CD4-positive, CD25-positive, alpha-beta regulatory T cell (primary cell): ENCODE results near the gene MYL12A. TPM values are rescaled to one million over a fixed set of nuclear protein-coding genes. Genes with fewer than 3 reads are reported as not detected.
"Not testable (repeated sequence)": the region's sequence is repeated elsewhere in the genome, so short reads cannot be mapped to it uniquely, and the experiment has no call there.

Experiments used
- ATAC-seq, 2 donors: fragments of 150-1000 bp; cut with Tn5 transposase; one replicate each; pipeline ENCODE4 v1.10.0; 2021; ENCODE audit warnings: low read depth in 2 of 2, moderate number of reproducible peaks in 2 of 2, moderate library complexity in 1 of 2
- DNase-seq, 3 donors: peaks; one replicate each; pipeline versions ENCODE4 v3.0.0 to v3.0.0-alpha.2; 2012 to 2022; ENCODE audit warnings: mixed read lengths in 1 of 3
- H3K27ac ChIP-seq: one replicate; pipeline ENCODE4 v1.7.0; 2013; ENCODE audit warnings: mild to moderate bottlenecking, low read length; ENCODE audit not compliant: insufficient read depth, poor library complexity, severe bottlenecking
- H3K27me3 ChIP-seq: one replicate; pipeline ENCODE4 v1.7.0; 2013; ENCODE audit warnings: low read length; ENCODE audit not compliant: control insufficient read depth, insufficient read depth
- H3K36me3 ChIP-seq: one replicate; pipeline ENCODE4 v1.7.0; 2013; ENCODE audit warnings: mild to moderate bottlenecking, low read length, moderate library complexity; ENCODE audit not compliant: control insufficient read depth, insufficient read depth
- H3K4me1 ChIP-seq: 2 replicates; pipeline ENCODE4 v1.7.0; 2013; ENCODE audit warnings: mild to moderate bottlenecking, low read length; ENCODE audit not compliant: insufficient read depth, control insufficient read depth, poor library complexity, severe bottlenecking
- H3K4me3 ChIP-seq: one replicate; pipeline ENCODE4 v1.7.0; 2013; ENCODE audit warnings: low read depth, mild to moderate bottlenecking, low read length, moderate library complexity
- H3K9me3 ChIP-seq, 2 experiments: 1 replicate in 1 of 2; 2 replicates in 1 of 2; pipeline ENCODE4 v1.7.0; 2013; ENCODE audit warnings: low read length in 2 of 2, mild to moderate bottlenecking in 1 of 2, moderate library complexity in 1 of 2; ENCODE audit not compliant: control insufficient read depth in 2 of 2
- H3K27ac Mint-ChIP-seq, 3 donors: one replicate each; pipeline ENCODE4 v1.8.0; 2020 to 2022; ENCODE audit warnings: mild to moderate bottlenecking in 3 of 3, mixed read lengths in 3 of 3, moderate library complexity in 2 of 3
- H3K27me3 Mint-ChIP-seq: one replicate; pipeline ENCODE4 v1.8.0; 2022; ENCODE audit warnings: mild to moderate bottlenecking, mixed read lengths
- H3K36me3 Mint-ChIP-seq: one replicate; pipeline ENCODE4 v1.8.0; 2020; ENCODE audit warnings: mixed read lengths
- H3K4me1 Mint-ChIP-seq, 4 donors: one replicate each; pipeline ENCODE4 v1.8.0; 2020 to 2022; ENCODE audit warnings: mixed read lengths in 4 of 4, mild to moderate bottlenecking in 1 of 4
- H3K4me3 Mint-ChIP-seq, 4 donors: one replicate each; pipeline ENCODE4 v1.8.0; 2020 to 2022; ENCODE audit warnings: mild to moderate bottlenecking in 4 of 4, mixed read lengths in 4 of 4, moderate library complexity in 3 of 4
- H3K9me3 Mint-ChIP-seq, 7 donors: one replicate each; pipeline ENCODE4 v1.8.0; 2020 to 2022; ENCODE audit warnings: mixed read lengths in 7 of 7, mild to moderate bottlenecking in 3 of 7, moderate library complexity in 2 of 7
- polyA plus RNA-seq, 4 donors: library from polyadenylated mRNA; unstranded; fragments of 300-500 nt; fragmentation: Illumina TruSeq; gene quantifications; one replicate each; pipeline ENCODE4 v1.2.3, GENCODE V29; 2021
- total RNA-seq: library from RNA; stranded (reverse); gene quantifications from one replicate; pipeline ENCODE4 v1.2.3, GENCODE V29; 2022

Gene MYL12A
- total RNA-seq (382 TPM), polyA plus RNA-seq (1,000 to 10,000 TPM; 2,262 to 2,381 (median 2,361) TPM)

DNA sequence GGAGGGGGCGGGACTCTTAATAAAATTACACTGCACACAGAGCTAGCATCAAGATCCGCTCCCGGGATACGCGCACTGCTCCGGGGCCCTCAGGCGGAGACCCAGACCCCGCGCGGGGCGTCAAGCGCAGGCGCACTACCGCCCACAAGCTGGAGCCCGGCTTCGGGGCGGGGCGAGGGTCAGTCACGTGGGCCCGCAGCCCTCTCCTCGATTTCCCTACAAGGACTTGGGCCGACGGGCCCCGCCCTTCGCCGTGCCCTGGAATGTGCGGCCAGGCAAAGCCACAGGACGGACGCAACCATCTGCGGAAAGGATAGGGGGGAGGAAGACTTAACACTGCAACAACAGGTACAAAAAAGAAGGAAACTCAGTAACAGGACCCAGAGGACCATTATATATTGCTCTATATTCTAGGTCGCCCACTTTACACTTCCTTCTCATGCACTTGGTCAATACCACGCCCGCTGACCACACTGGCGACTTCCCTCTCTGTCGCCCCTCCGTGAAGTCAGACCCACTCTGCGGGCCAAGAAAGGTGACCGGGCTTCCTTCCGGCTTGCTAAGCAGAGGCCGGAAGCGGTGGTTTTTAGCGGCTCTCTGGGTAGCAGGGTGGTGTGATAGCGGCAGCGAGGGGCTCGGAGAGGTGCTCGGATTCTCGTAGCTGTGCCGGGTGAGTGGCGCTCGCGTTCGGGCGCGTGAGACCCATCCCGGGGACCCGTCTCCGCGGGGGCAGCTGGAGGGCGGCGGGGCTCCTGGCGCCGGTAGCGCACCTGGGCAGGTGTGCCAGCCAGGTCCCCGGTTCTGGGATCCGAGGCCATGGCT, at the start of gene MYL12A:
Gene MYL12A (plus strand): TSS at position 562 of the 822 bp plus-strand sequence. CDS start 5,447 bp downstream, outside the sequence.
- ATAC-seq (peak; percentile 75), DNase-seq (peak; percentile 85 to 99 (median 86))
- peaks cover 7% of the 10 kb centered on the region for H3K36me3 ChIP-seq
- H3K27ac ChIP-seq: peak within 1 kb of the TSS; percentile 88
- Mint-ChIP-seq H3K4me1 (peaks cover 25 to 58% (median 36%) of the 10 kb centered on the region in 4 donors), H3K27me3 (no peaks in the 10 kb centered on the region), H3K36me3 (peaks cover 12% of the 10 kb centered on the region), H3K9me3 (peaks cover 0 to under 1% (median 0%) of the 10 kb centered on the region in 7 donors), H3K4me3 (peak within 1 kb of the TSS; percentile 94 to 99 (median 98)), H3K27ac (peak within 1 kb of the TSS; percentile 62 to 98 (median 94))
- H3K4me1 ChIP-seq: peaks cover 58% of the 10 kb centered on the region
- peak within 1 kb of the TSS; percentile 99 for H3K4me3 ChIP-seq
- H3K27me3 ChIP-seq: no peaks in the 10 kb centered on the region
- no peaks in the 10 kb centered on the region for H3K9me3 ChIP-seq

DNA sequence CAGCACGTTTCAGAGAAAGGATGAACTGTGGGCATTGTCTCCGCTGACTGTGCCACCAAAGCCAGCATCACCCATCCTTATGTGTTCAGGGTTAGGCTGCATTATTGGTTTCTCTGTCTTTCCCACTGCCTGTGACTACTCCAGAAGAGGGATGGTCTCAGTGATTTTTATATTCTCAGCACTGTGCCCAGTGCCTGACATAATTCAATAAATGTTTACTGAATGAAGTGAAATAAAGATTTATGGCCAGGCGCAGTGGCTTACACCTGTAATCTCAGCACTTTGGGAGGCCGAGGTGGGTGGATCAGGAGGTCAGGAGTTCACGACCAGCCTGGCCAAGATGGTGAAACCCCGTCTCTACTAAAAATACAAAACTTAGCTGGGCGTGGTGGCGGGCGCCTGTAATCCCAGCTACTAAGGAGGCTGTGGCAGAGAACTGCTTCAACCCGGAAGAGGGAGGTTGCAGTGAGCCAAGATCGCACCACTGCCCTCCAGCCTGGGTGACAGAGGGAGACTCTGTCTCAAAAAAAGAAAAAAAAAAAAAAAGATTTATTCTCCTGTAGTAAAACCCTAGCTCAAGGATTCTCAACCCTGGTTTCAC, 49.2 kb upstream of the MYL12A start:
- not testable (repeated sequence) for H3K27ac Mint-ChIP-seq, H3K4me1 Mint-ChIP-seq, ATAC-seq, H3K4me1 ChIP-seq, H3K27me3 ChIP-seq, H3K4me3 ChIP-seq, H3K27ac ChIP-seq, H3K4me3 Mint-ChIP-seq, H3K9me3 Mint-ChIP-seq, H3K36me3 Mint-ChIP-seq, DNase-seq, H3K36me3 ChIP-seq
- peaks cover 8 to 12% of the 10 kb centered on the region in 2 experiments for H3K9me3 ChIP-seq
- H3K27me3 Mint-ChIP-seq: peaks cover 27% of the 10 kb centered on the region

DNA sequence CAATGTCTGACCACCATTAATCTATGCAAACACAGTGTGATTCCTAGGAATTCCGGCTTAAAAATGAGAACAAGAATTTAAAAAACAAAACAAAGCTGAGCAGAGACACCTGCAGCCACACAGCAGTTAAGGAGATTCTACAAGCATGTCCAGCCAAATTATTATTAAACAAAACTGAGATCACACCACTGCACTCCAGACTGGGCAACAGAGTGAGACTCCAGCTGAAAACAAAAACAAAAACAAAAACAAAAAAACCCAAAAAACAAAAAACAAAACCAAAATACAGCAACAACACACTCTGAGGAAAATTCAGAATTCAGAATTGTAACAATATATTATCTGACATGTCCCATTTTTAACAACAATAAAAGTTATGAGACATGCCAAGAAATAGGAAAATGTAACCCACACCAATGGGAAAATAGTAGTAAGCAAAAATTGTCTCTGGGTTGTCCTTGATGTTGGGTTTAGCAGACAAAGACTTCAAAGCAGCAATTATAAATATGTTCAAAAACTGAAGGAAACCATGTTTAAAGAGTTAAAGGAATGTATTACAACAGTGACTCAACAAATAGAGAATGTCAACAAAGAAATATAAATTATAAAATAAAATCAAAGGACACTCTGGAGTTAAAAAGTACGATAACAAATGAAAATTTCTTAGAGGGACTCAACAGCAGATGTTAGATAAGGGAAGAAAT, 47.5 kb upstream of the MYL12A start:
- H3K9me3 Mint-ChIP-seq: peaks cover 4 to 11% (median 7%) of the 10 kb centered on the region in 7 donors
- ATAC-seq (no peak), DNase-seq (no peak)
- peaks cover 13% of the 10 kb centered on the region for H3K36me3 Mint-ChIP-seq
- no peaks in the 10 kb centered on the region for H3K36me3 ChIP-seq
- H3K4me1 Mint-ChIP-seq: no peaks in the 10 kb centered on the region
- peaks cover 5% of the 10 kb centered on the region for H3K27me3 ChIP-seq
- H3K4me1 ChIP-seq: no peaks in the 10 kb centered on the region
- H3K4me3 ChIP-seq: no peak overlapping the region
- no peak overlapping the region for H3K27ac Mint-ChIP-seq
- H3K27me3 Mint-ChIP-seq: peaks cover 32% of the 10 kb centered on the region
- H3K27ac ChIP-seq: no peak overlapping the region
- H3K4me3 Mint-ChIP-seq: no peak overlapping the region
- peaks cover 8 to 12% of the 10 kb centered on the region in 2 experiments for H3K9me3 ChIP-seq

DNA sequence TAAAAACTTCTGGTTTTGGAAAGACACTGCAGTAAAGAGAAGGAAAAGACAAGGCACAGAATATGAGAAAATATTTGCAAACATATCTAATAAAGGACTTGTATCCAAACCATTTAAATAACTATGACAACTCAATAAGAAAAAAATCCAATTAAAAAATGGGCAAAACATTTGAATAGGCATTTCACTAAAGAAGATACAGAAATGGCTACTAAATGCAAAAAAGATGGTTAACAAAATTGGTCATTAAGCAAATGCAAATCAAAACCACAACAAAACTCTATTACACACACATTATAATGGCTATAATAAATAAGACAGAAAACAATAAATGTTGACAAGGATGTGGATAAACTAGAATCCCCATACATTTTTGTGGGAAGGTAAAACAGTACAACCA, 42.4 kb upstream of the MYL12A start:
- Histone ChIP-seq H3K27ac (no peak overlapping the region), H3K36me3 (no peaks in the 10 kb centered on the region), H3K9me3 (peaks cover 8 to 17% of the 10 kb centered on the region in 2 experiments), H3K27me3 (no peaks in the 10 kb centered on the region), H3K4me3 (no peak overlapping the region), H3K4me1 (no peaks in the 10 kb centered on the region)
- peaks cover 20% of the 10 kb centered on the region for H3K36me3 Mint-ChIP-seq
- ATAC-seq (no peak), DNase-seq (no peak)
- H3K27me3 Mint-ChIP-seq: peaks cover 19% of the 10 kb centered on the region
- H3K4me3 Mint-ChIP-seq: no peak overlapping the region
- H3K9me3 Mint-ChIP-seq: peaks cover 4 to 15% (median 10%) of the 10 kb centered on the region in 7 donors
- H3K4me1 Mint-ChIP-seq: peaks cover 0 to 5% (median 0%) of the 10 kb centered on the region in 4 donors
- no peak overlapping the region for H3K27ac Mint-ChIP-seq

DNA sequence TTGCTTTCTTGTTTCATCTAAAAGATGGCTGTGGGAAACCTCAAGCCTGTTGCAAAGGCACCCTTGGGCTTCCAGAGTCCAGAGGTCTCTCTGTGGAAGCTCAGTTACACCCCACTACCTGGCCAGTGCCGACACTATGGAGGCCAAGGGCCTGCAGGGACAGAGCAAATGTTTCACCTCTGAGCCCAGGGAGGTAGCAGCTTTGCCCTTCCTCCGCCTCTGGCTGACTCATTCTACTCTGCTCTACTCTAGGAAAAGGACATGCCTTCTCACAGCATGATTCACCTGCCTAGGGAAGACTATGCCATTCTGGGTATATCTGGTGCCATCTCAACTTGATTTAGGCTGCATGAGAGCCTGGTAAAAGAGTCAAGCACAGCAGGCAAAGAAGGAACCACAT, 40.0 kb upstream of the MYL12A start:
- ATAC-seq (no peak), DNase-seq (no peak)
- peaks cover 0 to 6% (median 4%) of the 10 kb centered on the region in 4 donors for H3K4me1 Mint-ChIP-seq

DNA sequence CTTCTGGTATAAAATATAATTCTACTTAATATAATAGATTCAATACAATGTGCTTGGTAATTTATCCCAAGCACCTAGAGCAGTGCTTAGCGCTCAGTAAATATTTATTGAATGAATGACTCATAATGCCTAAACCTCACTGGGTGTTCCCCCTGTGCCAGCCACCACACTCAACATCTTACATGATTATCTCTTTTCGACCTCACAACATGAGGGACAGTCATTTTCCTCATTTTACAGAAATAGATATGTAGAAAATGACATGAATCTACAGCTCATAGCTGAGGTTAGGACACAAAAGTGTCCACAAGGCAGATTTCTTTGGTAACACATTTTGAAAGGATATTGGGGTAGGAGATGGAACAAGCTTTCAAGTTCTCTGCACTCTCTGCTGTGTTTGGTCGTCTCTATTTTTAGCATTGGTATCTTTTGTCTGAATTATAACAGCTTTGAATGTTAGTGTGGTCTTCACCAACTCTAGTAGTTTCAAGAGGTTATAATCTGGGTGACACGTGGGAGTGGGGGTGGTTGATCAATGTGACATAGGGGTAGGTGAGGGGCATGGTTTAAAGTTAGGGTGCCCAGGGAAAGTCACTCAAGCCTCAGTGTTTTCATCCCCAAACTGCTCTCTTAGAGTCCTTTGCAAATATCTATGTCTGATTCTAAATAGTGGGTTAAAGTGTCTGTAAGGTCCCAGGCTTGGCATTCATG, 37.6 kb upstream of the MYL12A start:
- ATAC-seq: no peak

More for the DNA sequence above, 40.0 kb upstream of the MYL12A start:
- Histone ChIP-seq H3K36me3 (no peaks in the 10 kb centered on the region), H3K4me1 (no peaks in the 10 kb centered on the region), H3K4me3 (no peak overlapping the region), H3K27me3 (no peaks in the 10 kb centered on the region), H3K27ac (no peak overlapping the region), H3K9me3 (peaks cover 2 to 11% of the 10 kb centered on the region in 2 experiments)
- Mint-ChIP-seq H3K27ac (no peak overlapping the region), H3K9me3 (peaks cover 3 to 15% (median 5%) of the 10 kb centered on the region in 7 donors), H3K36me3 (peaks cover 20% of the 10 kb centered on the region), H3K27me3 (peaks cover 18% of the 10 kb centered on the region), H3K4me3 (no peak overlapping the region)

More for the DNA sequence above, 37.6 kb upstream of the MYL12A start:
- Histone ChIP-seq H3K4me1 (peaks cover 4% of the 10 kb centered on the region), H3K27me3 (no peaks in the 10 kb centered on the region), H3K27ac (no peak overlapping the region), H3K36me3 (no peaks in the 10 kb centered on the region), H3K4me3 (no peak overlapping the region), H3K9me3 (peaks cover 0 to 5% of the 10 kb centered on the region in 2 experiments)
- Mint-ChIP-seq H3K27me3 (peaks cover 9% of the 10 kb centered on the region), H3K27ac (peak overlapping the region in 1 of 3 donors; percentile 65), H3K4me3 (no peak overlapping the region), H3K36me3 (peaks cover 11% of the 10 kb centered on the region), H3K9me3 (peaks cover 0 to 6% (median 3%) of the 10 kb centered on the region in 7 donors), H3K4me1 (peaks cover 0 to 17% (median 11%) of the 10 kb centered on the region in 4 donors)
- peak in 1 of 3 donors; percentile 26 for DNase-seq
